KOPT-K1 (cell line): ENCODE measurements around the gene PVALEF.

Experiments
- H3K27ac ChIP-seq: fragments of 200-600 bp; sonication (generic); 2 replicates; pipeline ENCODE4 v1.5.1; 2016; ENCODE audit warnings: antibody characterized with exemption, mild to moderate bottlenecking, low read depth, low read length; ENCODE audit not compliant: poor library complexity, severe bottlenecking
- H3K36me3 ChIP-seq: fragments of 200-600 bp; sonication (generic); 2 replicates; pipeline ENCODE4 v1.5.1; 2017; ENCODE audit warnings: antibody characterized with exemption, mild to moderate bottlenecking, low read length, moderate library complexity; ENCODE audit not compliant: insufficient read depth
- H3K9me3 ChIP-seq: fragments of 200-600 bp; sonication (generic); 2 replicates; pipeline ENCODE4 v1.5.1; 2017; ENCODE audit warnings: antibody characterized with exemption, low read length, mild to moderate bottlenecking; ENCODE audit not compliant: insufficient read depth, poor library complexity, severe bottlenecking

PVALEF gene

GRCh38 chr17:81160747-81161453 lies 4.4 kb upstream of the PVALEF start:
- Histone ChIP-seq H3K27ac (no peak overlapping the region), H3K36me3 (no peaks in the 10 kb centered on the region)

GRCh38 chr17:81161536-81161935 lies 3.8 kb upstream of the PVALEF start:
- Histone ChIP-seq H3K27ac (no peak overlapping the region), H3K36me3 (no peaks in the 10 kb centered on the region), H3K9me3 (no peaks in the 10 kb centered on the region)

More at GRCh38 chr17:81160747-81161453, 4.4 kb upstream of the PVALEF start:
- H3K9me3 ChIP-seq, result no peaks in the 10 kb centered on the region

GRCh38 chr17:81161972-81162371 lies 3.3 kb upstream of the PVALEF start:
- Histone ChIP-seq H3K27ac (no peak overlapping the region), H3K36me3 (no peaks in the 10 kb centered on the region)

GRCh38 chr17:81162491-81162890 lies 2.8 kb upstream of the PVALEF start:
- Histone ChIP-seq H3K36me3 (no peaks in the 10 kb centered on the region), H3K27ac (no peak overlapping the region), H3K9me3 (no peaks in the 10 kb centered on the region)

More at GRCh38 chr17:81161972-81162371, 3.3 kb upstream of the PVALEF start:
- no peaks in the 10 kb centered on the region for H3K9me3 ChIP-seq

- no peaks in the 10 kb centered on the region for H3K36me3 ChIP-seq
- H3K27ac ChIP-seq, result no peak overlapping the region
- no peaks in the 10 kb centered on the region for H3K9me3 ChIP-seq
These were observed 2.1 kb upstream of the PVALEF start for GRCh38 chr17:81163051-81163695.

- no peak overlapping the region for H3K27ac ChIP-seq
- no peaks in the 10 kb centered on the region for H3K9me3 ChIP-seq
- no peaks in the 10 kb centered on the region for H3K36me3 ChIP-seq
These were observed 1.5 kb upstream of the PVALEF start for GRCh38 chr17:81163703-81164370.

- Histone ChIP-seq H3K36me3 (no peaks in the 10 kb centered on the region), H3K9me3 (no peaks in the 10 kb centered on the region), H3K27ac (no peak overlapping the region)
These were observed 699 bp upstream of the PVALEF start for GRCh38 chr17:81164371-81165245.

- H3K27ac ChIP-seq, result no peak within 1 kb of the TSS
- H3K36me3 ChIP-seq, result no peaks in the 10 kb centered on the region
- no peaks in the 10 kb centered on the region for H3K9me3 ChIP-seq
These were observed 756 bp downstream of the PVALEF start, which contains the start of gene AATK for GRCh38 chr17:81166033-81166492. TSS of gene AATK (minus strand) at chr17:81166221. CDS start at chr17:81165992, 229 bp downstream.

GRCh38 chr17:81167194-81167524 lies 1.9 kb downstream of the PVALEF start:
- Histone ChIP-seq H3K9me3 (no peaks in the 10 kb centered on the region), H3K27ac (no peak overlapping the region)

GRCh38 chr17:81167638-81168037 lies 2.3 kb downstream of the PVALEF start:
- Histone ChIP-seq H3K27ac (no peak overlapping the region), H3K36me3 (no peaks in the 10 kb centered on the region), H3K9me3 (no peaks in the 10 kb centered on the region)

More at GRCh38 chr17:81167194-81167524, 1.9 kb downstream of the PVALEF start:
- no peaks in the 10 kb centered on the region for H3K36me3 ChIP-seq

- Histone ChIP-seq H3K9me3 (no peaks in the 10 kb centered on the region), H3K27ac (no peak overlapping the region), H3K36me3 (no peaks in the 10 kb centered on the region)
These were observed 4.6 kb downstream of the PVALEF start for GRCh38 chr17:81169870-81170309.

- H3K36me3 ChIP-seq, result no peaks in the 10 kb centered on the region
- H3K9me3 ChIP-seq, result peaks cover 6% of the 10 kb centered on the region
- H3K27ac ChIP-seq, result no peak overlapping the region
These were observed 5.6 kb downstream of the PVALEF start for GRCh38 chr17:81170727-81171494.

GRCh38 chr17:81171941-81172340 lies 6.6 kb downstream of the PVALEF start:
- H3K27ac ChIP-seq, result no peak overlapping the region
- no peaks in the 10 kb centered on the region for H3K36me3 ChIP-seq
- peaks cover 6% of the 10 kb centered on the region for H3K9me3 ChIP-seq
